ENCODE measurements around the gene CNGA1.
"Not testable (repeated sequence)": the region's sequence is repeated elsewhere in the genome, so short reads cannot be mapped to it uniquely, and the experiment has no call there.

Gene CNGA1

DNA sequence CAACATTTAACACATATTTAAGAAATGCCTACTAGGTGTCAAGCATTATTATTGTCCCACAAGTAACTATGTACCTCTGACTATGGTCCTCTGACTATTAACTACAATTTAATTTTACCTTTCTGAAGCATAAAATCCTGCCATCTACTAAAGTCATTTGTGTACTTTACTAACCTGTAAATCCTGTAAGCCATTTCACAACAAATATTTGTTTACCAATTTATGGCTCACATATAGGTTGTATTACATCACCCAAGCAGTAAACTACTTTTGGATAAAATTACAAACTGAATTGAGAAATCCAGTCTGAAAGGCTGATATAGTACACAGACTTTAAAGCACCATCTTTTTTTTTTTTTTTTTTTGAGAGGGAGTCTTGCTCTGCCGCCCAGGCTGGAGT lies 43.8 kb downstream of the CNGA1 start:
- no peak for DNase-seq (ENCODE audit: low read depth in 2 of 2)

DNA sequence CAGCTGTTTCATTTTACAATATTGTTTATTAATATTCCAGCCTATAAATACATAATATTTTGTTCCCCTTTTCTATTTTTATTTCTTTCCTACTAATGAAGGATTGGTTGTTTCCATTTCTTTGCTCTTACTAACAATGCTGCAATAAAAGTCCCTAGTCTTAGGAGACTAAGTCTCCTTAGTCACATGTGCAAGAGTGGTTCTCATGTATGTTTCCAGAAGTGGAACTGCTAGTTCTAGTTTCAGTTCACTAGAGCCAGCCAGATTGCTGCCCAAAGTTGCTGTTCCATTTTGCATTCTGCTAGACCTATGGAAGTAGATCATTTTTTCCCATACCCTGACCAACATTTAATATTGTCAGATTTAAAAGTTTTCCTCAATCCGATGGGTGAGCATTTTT lies 44.3 kb downstream of the CNGA1 start:
- no peak for DNase-seq (ENCODE audit: low read depth in 2 of 2)

DNA sequence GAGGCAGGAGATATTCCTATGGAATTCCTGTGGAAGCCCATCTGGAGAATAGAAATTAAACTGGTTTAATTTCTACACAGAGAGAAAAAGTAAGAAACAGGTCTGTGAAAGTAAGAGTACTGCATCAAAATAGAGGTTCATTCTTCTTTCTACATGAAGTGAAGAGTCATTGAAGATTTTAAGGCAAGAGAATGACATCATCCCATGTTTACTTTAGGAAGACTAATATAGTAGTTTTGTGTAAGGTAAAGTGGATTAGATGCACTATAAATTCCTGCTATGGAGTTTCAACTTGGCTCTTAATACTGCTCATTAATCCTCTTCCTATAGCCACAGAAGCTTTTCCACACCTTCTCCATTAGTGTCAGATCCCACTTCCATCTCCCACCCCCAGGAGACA lies 47.6 kb downstream of the CNGA1 start:
- DNase-seq (ENCODE audit: low read depth in 2 of 2): no peak

DNA sequence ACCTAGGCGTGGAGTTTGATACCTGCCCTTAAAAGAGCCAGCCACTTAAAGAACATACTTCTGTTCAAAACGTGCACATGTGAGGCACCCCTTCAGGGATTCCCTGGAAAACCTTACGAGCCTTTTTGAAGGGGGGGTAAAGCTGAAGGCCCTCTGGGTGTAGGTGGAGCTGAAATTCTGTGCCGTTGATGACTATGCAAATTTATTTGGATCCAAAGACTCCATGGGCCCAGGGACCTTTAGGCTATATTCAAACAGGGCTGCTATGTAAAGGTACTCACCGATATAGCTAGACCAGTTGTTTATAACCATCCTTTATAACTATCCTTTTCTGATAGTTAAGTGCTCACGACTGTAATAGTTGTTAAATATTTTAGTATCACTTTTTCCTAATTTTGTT lies 61.8 kb downstream of the CNGA1 start:
- no peak for DNase-seq (ENCODE audit: low read depth in 2 of 2)

DNA sequence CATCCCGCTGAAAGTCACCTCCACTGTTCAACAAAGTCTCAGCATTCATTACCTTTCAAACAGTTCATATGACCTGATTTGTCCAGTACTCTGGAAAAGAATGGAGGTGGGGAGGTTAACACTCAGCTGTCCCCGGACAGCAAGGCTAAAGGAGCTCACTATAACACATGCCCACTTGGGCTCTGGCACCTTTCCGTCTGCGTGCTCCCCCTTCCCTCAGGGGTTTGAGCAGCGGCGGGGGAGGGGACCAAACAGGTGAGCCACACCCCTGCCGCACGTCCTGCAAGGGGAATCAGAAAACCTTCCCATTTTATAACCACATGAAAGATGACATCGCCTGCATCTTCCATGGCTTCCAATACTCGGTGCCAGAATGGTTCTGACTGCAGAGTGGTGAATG lies 62.2 kb downstream of the CNGA1 start:
- DNase-seq (ENCODE audit: low read depth in 2 of 2): no peak

DNA sequence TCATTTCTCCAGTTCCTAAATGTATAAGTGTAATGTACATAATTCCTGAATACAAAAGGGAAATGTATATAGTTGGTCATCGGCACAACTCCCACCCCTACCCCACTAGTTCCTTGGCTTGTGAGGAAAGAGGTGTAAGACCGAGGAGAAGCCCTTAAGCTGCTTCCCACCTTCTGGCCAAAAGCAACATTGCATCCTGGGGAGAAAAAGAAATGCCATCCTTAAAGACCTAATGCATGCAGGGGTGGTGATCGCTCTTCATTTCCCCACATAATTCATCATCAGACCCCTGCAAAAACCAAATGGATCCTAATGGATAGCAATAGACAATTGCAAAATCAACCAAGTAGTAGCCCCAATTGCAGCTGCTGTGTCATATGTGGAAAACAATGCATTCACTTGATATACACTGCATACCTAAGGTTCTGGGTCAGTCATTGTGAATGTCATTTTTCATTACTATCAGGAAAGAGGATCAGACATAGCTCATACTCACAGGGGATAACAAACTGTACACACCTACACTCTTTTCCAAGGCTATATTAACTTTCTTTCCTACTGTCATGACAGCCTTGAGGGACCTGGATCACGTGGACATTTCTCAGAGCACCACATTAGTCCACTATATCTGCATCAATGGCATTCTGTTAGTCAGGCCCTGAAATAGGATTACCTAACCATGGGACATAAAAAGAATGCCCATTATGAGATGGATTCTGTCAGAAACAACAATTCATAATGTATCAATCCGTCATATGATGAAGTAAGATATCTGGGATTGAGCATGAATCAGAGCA lies 70.4 kb downstream of the CNGA1 start:
- no peak for DNase-seq (ENCODE audit: low read depth in 2 of 2)

DNA sequence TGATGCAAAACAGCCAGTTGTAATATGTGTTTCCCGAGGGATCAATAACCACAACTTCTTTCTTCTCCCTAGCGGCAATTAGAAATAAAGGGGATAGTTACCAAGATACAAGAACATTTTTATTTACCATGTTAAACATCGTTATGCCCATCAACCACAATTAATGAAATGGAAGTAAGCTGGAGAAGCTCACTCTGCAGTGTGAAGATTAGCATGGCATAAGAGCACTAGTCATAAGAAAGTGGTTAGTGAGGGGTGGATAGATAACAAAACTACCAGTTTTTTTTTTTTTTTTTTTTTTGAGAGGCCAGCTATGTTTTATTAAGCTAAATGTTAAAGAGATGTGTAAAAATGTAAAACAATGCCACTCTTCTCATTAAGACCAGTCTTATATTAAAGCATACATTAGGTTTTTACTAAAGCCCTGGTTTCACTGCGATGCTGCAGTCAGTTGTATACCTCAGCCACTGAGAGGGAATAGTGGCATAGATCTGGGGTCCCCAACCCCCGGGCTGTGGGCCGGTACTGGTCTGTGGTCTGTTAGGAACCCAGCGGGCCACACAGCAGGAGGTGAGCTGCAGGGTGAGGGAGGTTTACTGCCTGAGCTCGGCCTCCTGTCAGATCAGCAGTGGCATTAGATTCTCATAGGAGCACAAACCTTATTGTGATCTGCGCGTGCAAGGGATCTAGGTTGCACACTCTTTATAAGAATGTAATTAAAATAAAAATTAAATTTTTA lies 74.2 kb downstream of the CNGA1 start:
- DNase-seq (ENCODE audit: low read depth in 2 of 2): no peak

DNA sequence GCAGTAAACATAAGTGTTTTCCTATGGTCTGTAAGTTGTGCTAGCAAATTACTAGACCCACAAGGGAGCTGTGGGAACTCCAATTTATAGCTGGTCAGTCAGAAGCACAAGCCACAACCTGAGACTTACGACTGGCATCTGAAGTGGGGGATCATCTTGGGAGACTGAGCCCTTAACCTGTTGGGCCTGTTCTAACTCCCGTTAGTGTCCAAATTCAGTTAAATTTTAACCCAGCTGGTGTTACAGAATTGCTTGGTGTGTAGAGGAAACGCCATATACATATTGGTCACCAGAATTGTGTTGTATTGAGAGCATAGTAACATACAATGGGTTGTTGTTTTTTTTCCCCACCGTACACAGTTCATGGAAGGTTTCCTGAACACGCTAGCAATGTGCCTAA lies 77.0 kb downstream of the CNGA1 start:
- DNase-seq (ENCODE audit: low read depth in 2 of 2): no peak

DNA sequence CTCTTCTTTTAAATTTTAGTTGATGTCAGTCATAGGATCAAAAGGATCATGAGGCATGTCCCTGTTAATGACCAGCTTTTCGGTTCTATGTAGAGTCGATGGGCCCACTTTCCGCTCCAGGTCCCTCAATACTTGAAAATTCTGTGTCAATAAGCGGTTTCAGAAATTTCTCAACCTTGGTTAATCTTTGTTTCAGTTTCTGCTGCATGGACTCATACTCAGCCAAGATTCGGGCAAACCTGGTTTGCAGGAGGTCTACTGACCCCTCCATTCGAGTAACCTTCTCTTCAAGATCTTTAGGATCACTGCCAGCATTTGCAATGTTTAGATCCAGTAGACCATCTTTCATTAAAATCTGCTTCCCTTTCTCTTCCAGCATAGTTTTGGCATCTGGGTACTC lies 80.1 kb downstream of the CNGA1 start:
- no peak for DNase-seq (ENCODE audit: low read depth in 2 of 2)

DNA sequence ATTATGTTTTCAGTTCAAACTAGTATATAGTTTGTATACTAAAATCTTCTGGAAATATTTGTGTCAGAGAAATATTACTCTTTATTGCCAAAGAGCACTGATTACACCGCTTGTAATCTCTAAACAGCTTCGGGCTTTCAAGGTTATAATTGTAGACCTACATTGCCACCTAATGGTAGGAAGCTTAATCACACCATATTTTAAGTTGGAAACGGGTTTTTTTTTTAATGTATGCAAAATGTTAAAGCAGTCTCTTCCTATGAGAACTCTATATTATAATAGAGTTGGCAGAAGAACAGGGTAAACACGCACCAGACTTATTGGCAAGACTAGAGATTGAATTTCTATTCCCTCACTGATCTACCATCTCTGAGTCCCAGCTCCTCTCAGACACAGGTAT lies 82.6 kb downstream of the CNGA1 start:
- DNase-seq (ENCODE audit: low read depth in 2 of 2): no peak

DNA sequence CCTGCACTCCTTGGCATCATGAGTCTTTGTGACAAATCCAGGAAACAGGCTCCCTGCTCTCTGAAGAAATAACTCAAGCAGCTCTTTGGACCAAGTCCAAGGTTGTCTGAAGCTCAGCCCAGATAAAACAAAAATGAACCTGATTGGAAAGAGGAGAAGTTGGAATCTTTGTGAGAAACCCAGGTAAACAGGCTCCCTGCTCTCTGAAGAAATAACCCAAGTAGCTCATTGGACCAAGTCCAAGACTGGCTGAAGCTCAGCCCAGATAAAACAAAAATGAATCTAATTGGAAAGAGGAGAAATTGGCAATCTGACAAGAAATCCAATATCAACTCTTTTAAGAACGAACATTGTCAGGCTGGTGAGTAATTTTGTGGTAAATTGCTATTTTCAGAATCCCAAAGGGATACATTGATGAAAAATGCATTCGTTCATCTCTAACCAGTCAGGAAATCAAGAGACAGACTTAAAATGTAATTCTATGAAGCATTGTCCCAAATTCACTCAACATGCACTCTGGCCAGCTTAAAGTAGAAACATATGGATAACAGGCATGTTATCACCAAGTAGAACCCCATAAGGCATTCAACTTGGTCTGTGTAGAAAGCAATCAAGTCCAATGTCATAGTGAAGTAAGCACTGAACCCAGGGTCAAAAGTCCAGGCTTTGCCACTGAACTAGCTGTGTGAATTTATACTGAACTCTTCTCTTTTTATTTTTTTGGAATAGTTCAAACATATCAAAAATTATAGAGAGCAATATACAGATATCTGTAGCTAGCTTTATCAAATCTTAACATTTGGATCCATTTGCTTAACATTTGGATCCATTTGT lies 85.3 kb downstream of the CNGA1 start:
- no peak for DNase-seq (ENCODE audit: low read depth in 2 of 2)

DNA sequence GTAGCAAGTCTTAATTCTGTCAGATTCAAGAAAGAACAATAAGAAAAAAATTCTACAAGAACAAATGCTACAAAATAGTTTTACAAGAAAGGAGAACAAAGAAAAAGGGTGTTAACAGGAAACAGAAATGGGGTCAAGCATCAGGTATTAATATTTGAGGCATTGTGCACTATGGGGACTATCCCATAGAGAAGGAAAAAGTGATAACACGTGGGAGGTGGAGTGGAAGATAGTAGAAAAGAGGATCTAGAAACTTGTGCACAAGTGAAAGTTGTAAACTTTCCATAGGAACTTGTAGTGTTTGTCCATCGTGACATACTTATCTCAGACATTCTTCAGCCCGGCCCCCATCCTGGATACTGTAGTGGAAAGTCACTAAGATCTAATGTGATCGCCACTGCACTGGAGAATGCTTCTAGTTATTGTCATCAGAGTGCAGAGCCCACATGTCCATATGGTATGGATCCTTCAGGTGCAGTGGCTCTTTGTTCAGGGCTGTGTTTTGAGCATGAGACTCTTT lies 86.7 kb downstream of the CNGA1 start:
- no peak for DNase-seq (ENCODE audit: low read depth in 2 of 2)

DNA sequence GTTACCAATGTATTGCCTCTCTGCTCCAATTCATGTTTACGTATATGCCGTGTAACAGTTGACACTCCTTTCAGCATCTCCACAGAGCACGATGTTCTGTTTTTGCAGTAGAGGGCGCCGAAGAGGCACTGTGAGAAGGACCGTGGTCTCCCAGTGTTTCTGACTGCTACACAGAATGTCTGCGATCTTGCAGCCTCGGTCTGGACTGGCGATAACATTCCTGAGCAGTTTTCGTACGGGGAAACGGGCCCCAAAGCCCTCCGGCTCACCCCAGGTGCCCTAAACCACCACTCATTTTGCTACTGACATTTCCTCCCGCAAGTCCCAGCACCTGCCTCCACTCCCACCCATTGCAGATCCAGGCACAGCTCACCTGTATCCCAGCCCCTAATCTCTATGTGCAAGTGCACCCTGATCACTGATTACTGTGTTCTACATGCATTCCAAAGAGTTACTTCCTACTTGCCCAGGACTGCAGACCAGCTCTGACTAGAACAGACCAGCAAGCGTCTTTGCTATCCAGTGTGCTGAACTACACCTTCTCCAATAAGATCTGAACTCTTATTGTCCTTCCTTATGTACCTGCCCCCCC lies 89.7 kb downstream of the CNGA1 start:
- DNase-seq (ENCODE audit: low read depth in 2 of 2): peak; percentile 37 to 48

DNA sequence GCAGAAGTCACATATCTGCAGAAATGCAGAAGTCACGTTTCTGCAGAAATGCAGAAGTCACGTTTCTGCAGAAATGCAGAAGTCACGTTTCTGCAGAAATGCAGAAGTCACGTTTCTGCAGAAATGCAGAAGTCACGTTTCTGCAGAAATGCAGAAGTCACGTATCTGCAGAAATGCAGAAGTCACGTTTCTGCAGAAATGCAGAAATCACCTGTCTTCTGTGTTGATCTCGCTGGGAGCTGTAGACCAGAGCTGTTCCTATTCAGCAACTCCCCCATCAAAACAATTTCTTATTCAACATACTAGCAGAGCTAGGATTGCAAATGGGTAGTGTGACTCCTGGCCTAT lies 93.2 kb downstream of the CNGA1 start:
- DNase-seq (ENCODE audit: low read depth in 2 of 2): not testable (repeated sequence)

DNA sequence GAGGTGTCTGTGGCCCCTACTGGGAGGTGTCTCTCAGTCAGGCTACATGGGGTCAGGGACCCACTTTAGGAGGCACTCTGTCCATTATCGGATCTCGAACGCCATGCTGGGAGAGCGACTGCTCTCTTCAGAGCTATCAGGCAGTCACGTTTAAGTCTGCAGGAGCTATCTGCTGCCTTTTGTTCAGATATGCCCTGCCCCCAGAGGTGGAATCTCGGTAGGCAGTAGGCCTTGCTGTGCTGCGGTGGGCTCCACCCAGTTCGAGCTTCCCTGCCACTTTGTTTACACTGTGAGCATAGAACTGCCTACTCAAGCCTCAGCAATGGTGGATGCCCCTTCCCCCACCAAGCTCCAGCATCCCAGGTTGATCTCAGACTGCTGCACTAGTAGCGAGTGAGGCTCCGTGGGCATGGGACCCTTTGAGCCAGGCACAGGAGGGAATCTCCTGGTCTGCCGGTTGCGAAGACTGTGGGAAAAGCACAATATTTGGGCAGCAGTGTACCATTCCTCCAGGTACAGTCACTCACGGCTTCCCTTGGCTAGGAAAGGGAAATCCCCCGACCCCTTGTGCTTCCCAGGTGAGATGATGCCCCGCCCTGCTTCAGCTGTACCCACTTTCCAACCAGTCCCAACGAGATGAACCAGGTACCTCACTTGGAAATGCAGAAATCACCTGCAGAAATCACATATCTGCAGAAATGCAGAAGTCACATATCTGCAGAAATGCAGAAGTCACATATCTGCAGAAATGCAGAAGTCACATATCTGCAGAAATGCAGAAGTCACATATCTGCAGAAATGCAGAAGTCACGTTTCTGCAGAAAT lies 93.8 kb downstream of the CNGA1 start:
- DNase-seq (ENCODE audit: low read depth in 2 of 2): not testable (repeated sequence)

DNA sequence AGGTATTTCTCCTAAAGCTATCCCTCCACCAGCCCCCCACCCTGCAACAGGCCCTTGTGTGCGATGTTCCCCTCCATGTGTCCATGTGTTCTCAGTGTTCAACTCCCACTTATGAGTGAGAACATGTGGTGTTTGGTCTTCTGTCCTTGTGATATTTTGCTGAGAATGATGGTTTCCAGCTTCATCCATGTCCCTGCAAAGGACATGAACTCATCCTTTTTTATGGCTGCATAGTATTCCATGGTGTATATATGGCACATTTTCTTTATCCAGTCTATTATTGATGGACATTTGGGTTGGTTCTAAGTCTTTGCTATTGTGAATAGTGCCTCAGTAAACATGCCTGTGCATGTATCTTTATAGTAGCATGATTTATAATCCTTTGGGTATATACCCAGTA lies 99.3 kb downstream of the CNGA1 start:
- DNase-seq (ENCODE audit: low read depth in 2 of 2): not testable (repeated sequence)

DNA sequence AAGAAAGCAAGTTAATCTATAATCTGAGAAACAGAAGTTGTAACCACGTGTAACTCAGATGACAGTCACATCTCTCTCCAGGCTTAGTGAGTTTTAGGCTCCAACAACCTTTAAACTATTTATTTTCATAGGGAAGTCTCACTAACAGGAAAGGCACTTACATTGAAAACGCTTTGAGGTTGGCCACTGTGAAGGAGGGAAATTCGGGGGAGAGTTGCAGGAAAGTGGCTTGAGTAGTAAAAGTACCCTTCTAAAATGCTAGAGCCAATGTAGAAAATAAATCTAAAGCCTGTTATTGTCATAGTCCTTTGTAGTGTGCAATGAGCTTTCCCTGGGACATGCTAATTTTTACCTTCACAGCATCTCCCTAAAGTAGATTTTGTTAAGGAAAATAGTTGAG lies 101.1 kb downstream of the CNGA1 start:
- no peak for DNase-seq (ENCODE audit: low read depth in 2 of 2)

DNA sequence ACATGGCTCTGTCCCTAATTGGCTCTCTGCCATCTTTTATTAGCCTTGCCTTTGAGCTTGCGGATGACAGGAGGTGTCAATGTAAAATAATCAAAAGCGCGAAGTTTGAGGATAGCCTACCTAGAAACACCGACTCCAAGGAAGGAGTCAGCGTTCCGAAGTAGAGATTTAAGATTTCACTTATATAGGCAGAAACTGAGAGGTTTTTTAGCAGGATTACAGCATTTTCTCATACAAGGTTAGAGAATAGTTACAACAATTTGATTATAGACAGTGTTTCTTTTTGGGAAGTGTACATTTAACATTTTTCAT lies 101.6 kb downstream of the CNGA1 start:
- DNase-seq (ENCODE audit: low read depth in 2 of 2): no peak

DNA sequence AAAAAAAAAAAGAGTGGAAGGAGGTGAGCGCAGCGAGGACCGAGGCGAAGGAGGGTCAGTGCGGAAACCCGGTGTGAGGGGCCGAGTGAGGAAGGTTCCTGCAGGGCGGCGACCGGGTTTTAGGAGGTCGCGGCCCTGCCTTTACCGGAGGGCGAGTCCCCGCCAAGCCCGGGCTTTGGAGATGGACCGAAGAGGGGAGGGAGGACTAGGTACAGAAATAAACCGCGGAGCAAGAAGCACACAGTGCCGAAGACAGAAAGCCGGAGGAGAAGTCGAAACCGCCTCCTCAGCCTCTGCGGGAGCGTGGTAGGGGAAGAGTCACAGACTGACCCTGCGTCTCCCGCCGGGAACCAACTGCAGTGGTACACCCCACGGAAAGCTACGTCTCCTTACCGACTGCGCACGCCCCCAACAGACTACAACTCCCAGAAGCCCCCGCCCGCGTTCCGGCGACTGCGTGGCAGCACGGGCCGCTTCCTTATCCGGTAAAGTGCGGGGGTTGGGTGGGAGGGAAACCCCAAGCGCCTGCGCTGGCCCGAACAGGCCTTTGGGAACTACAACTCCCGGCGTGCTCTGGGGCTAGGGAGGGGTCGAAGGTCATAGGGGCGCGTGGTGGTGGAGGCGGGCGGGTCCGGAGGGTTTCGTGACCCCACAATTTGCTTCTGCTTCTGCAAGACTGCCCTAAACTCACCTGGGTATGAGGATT lies 102.1 kb downstream of the CNGA1 start, which contains the start of gene NFXL1:
TSS of gene NFXL1 (minus strand) at position 364 of the 706 bp plus-strand sequence. CDS start 380 bp downstream, outside the sequence.
- peak; percentile 90 to 96 for DNase-seq (ENCODE audit: low read depth in 2 of 2)

DNA sequence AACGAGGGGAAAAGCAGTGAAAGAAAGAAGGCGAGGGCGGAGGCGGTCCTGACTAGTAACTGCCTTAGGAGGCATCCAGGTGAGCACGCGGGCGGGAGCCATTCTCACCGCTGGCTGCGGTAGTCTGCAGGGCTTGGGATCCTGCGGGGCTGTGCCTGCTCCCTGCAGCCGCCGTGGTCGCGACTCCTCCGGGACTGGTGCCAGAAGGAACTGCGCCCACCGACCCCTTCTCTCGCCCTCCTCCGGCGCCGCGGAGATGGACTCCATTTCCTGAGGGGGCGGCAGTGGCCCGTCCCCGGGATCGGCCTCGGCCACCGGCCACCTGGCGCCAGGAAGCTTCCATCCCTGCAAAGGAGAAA lies 102.6 kb downstream of the CNGA1 start:
- peak; percentile 25 to 28 for DNase-seq (ENCODE audit: low read depth in 2 of 2)

DNA sequence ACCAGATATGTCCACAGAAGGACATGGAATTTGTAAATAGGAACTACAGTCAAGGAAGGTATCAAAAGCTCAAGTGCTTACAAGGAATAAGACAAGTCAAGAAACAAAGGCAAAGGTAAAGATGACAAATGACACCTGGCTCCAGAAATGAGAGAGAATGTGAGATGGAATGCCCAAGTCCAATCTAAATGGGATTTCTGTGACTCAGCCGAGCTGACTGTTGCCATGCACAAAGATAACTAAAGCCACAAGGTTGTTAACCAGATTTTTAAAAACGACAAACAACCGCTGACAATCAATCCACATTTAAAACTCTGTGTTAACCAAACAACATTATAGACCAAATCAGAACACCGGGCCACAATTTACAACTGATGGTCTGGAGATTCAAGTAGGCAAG lies 103.2 kb downstream of the CNGA1 start:
- no peak for DNase-seq (ENCODE audit: low read depth in 2 of 2)
